ENCODE measurements around the gene ZNF91.
"Not testable (repeated sequence)": the region's sequence is repeated elsewhere in the genome, so short reads cannot be mapped to it uniquely, and the experiment has no call there.

The ZNF91 gene

DNA sequence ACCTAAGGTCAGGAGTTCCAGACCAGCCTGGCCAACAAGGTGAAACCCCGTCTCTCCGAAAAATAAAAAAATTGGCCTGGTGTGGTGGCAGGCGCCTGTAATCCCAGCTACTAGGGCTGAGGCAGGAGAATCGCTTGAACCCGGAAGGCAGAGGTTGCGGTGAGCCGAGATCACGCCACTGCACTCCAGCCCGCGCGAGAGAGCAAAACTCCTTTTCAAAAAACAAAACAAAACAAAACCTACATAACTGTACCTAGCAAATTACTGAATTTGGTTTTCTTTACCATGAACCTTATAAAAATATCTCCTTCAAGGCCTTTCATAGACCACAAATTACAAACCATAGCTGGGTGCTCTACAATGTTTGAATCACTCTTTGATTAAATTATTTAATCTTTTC is 760 bp downstream of the ZNF91 start:
- DNase-seq, result no peak

DNA sequence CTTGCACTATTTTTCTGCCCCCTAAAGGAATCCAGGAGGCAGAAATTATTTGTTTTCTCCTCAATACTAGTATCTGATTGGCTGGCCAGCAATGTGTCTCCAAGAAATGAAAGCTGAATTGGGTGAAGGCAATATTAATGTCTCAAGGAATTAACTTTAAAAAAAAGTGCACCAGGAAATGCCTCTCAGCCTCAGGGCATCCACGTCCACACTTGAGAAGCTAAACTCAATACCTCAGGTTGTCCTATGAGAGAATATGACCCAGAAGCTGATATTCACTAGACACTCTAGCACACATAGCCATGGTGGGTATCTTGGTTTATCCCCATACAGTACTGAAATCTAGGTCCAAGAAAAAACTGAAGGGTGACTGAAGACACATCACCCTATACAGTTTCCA is 2.1 kb downstream of the ZNF91 start:
- DNase-seq, result no peak

DNA sequence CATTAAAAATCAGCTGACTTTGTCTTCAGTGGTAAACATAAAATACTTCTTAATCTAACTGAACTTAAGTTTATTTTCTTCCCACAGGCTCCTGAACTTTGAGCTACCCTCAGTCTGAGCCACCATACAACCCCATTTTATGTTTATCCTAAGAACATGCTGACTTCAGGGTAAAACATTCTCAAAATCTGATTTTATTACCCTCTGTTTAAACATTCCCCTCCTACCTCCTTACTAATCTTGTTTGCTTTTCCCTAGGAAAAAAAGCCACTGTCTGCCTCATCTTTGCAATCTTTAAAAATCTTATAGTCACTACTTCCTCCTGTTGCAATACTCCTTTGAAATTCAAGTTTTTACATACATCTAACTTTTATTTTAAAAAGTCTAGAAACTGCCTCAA is 4.0 kb downstream of the ZNF91 start:
- no peak for DNase-seq

DNA sequence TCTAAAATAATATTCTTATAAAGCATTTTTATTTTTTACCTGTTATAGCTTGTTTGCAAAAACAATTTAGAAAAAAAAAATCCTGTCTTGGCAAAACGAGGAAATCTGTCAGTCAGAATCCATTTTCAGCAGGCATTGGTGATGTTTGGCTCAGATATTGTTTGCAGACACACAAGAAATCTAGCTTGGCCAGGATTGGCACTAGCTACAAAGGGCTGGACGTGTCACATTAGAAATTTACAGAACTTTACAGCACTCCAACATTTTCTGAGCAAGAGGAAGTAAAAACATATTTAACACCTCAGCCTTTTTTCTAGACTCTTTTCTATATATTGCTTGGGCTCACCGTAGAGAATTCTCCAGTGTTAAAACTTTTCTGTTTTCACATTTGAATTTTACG is 9.9 kb downstream of the ZNF91 start:
- DNase-seq, result no peak

DNA sequence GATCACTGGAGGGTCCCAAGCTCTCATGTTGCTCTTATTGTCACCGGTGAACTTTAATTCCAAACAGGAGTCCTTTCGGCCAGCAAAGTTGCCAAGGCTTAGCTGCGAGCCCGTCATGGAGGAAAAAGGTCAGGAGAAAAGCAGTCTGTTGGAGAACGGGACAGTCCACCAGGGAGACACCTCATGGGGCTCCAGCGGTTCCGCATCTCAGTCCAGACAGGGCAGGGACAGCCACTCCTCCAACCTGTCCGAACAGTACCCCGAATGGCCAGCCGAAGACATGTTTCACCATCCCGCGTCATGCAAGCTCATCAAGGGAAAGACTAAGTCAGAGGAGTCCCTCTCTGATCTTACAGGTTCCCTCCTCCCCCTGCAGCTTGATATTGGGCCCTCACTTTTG is 10.4 kb downstream of the ZNF91 start:
- no peak for DNase-seq

GRCh38 chr19:23384166-23384565 is 11.1 kb downstream of the ZNF91 start:
- DNase-seq, result no peak

DNA sequence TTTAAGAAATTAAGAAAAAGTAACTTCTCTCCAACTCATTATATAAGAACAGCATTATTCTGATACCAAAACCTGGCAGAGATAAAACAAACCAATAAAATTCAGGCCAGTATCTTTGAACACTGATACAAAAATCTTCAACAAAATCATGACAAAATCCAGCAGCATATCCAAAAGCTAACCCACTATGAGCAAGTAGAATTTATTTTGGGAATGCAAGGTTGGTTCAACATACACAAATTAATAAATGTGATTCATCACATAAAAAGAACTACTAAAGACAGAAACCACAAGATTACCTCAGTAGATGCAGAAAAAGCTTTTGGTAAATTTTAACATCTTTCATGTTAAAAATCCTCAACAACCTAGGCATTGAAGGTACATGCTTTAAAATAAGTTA is 12.3 kb downstream of the ZNF91 start:
- no peak for DNase-seq

DNA sequence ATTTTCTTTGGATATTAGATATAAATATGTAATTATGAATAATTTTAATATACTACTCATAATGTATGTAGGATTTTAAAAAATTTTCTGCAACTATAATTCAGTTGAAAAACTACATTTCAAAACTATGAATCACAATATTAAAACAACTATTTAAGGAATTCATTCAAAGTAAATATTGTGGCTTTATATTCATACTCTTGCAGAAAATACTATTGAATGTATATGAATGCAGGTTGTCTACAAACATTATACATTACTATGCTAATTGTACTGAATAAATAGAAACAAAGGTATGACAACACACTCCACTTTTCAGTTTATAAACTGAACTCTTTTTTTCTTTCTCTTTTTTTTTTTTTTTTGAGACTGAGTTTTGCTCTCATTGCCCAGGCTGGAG is 14.2 kb downstream of the ZNF91 start:
- DNase-seq, result no peak

DNA sequence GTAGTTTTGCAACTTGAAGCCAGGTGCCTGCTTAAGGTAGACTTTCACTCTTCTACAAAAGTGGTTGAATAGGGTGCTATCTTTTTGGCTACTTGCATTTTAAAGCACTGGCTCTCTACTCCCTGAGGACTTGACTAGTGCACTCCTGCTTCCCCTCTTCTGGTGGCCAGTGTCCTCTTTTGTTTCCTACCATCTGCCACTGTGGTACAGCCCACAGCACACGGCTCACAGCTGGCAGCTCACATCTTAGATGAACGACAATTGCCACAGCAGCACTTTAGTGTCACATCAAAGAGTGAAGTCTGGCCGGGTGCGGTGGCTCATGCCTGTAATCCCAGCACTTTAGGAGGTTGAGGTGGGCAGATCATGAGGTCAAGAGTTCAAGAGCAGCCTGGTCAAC is 15.6 kb downstream of the ZNF91 start:
- DNase-seq, result not testable (repeated sequence)

DNA sequence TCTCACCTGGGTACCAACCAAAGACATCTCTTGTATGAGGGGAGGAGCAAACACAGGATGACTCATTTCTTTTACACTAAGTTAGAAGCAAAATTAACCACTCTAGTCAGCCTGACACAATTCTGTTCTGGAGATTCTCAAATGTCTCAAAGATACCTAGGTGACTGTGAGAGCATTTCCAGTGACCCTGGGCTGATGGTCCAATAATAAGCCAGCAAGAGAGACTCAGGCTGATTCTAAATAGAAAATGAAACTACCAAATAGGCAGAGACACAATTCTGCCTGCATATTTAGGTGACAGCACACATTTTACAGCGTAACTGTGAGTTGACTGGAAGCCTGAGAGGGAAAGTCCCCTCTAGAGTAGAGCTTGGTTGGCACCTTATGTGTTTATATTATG is 16.3 kb downstream of the ZNF91 start:
- no peak for DNase-seq

- no peak for DNase-seq
Measured at GRCh38 chr19:23377276-23377675, 18.0 kb downstream of the ZNF91 start.

GRCh38 chr19:23366437-23366836 is 28.8 kb downstream of the ZNF91 start:
- no peak for DNase-seq

- not testable (repeated sequence) for DNase-seq
Measured at GRCh38 chr19:23366031-23366430, 29.2 kb downstream of the ZNF91 start.

DNA sequence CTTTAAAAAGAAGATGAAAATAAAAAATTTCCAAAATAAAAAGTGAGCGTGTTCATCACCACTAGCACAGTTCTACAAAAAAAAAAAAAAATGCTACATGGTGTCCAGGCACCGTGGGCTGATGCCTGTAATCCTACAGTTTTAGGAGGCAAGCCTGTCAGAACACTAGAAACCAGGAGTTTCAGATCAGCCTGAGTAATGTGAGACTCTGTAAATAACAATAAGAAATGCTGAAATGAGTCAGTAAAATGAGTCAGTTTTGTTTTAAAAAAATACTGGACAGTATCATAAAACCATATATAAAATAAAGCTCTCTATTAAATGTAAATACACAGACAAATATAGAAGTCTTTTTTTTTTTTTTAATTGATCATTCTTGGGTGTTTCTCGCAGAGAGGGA is 30.0 kb downstream of the ZNF91 start:
- no peak for DNase-seq

GRCh38 chr19:23361843-23362242 is 33.4 kb downstream of the ZNF91 start:
- not testable (repeated sequence) for DNase-seq

- DNase-seq, result no peak
Measured at GRCh38 chr19:23351806-23352205, 43.5 kb downstream of the ZNF91 start.

- DNase-seq, result no peak
Measured at GRCh38 chr19:23346696-23347095, 48.6 kb downstream of the ZNF91 start.

DNA sequence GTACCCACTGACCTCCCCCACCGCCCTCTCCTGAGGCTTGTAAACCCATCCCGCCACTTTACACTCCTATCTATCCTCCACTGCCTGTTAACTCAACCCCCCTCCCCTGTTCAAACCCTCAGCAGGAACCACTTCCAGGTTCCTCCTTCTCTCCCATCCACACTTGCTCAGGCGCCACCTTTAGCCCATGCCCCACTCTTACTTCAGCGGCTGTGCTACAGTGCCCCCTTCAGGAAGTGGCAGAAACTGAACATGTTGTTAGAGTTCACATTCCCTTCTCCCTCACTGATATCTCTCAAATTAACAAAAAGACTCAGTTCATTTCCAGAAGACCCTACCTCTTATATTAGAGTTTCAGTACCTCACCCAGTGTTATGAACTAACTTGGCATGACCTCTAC is 49.4 kb downstream of the ZNF91 start:
- DNase-seq, result no peak

- no peak for DNase-seq
Measured at GRCh38 chr19:23343434-23344010, 51.7 kb downstream of the ZNF91 start.

DNA sequence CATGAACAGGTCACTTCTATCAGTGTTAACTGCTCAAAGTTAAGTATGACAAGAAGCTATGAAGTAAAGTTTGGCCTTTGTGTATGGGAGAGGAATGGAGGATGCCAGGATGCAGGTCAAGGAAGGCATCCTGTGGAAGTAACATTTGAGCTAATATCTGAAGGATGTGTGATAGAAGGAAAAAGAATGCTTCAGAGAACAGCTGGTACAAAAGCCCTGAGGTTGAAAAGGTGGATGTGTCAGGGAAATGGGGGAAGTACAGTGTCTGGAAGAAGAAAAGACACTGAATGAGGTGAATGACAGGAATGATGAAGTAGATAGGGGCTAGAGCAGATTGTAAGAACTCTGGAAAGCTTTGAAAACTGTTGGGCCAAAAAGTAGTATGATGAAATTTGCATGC is 67.1 kb downstream of the ZNF91 start:
- DNase-seq, result no peak

- DNase-seq, result no peak
Measured at GRCh38 chr19:23321953-23322549, 73.2 kb downstream of the ZNF91 start.

GRCh38 chr19:23321403-23321802 is 73.9 kb downstream of the ZNF91 start:
- not testable (repeated sequence) for DNase-seq

GRCh38 chr19:23319571-23319970 is 75.7 kb downstream of the ZNF91 start:
- not testable (repeated sequence) for DNase-seq

DNA sequence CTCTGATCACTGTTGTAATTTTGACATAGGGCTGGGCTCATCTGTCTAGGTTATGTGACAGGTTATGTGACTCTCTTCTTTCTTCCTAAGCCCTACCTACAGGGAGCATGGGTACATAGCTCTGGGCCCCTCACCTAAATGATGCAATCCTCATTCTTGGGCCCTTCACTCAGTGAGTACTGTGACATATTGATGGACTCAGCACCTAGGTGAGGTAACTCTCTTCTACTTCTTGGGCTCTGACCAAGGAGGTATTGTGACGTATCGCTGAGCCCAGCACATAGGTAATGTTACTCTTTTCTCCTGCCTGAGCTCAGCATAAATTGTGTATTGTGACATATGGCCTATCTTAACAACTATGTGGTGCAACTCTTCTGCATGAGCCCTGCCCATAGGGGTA is 76.3 kb downstream of the ZNF91 start:
- DNase-seq, result not testable (repeated sequence)

- DNase-seq, result no peak
Measured at GRCh38 chr19:23318143-23318542, 77.1 kb downstream of the ZNF91 start.
